Right forelimb (tissue), 1 donor: Measurements from ENCODE around the gene SSBP3.

Experiments used
- DNase-seq: peaks from one replicate; pipeline ENCODE4 v3.0.0-alpha.2; 2018

Gene SSBP3

DNA sequence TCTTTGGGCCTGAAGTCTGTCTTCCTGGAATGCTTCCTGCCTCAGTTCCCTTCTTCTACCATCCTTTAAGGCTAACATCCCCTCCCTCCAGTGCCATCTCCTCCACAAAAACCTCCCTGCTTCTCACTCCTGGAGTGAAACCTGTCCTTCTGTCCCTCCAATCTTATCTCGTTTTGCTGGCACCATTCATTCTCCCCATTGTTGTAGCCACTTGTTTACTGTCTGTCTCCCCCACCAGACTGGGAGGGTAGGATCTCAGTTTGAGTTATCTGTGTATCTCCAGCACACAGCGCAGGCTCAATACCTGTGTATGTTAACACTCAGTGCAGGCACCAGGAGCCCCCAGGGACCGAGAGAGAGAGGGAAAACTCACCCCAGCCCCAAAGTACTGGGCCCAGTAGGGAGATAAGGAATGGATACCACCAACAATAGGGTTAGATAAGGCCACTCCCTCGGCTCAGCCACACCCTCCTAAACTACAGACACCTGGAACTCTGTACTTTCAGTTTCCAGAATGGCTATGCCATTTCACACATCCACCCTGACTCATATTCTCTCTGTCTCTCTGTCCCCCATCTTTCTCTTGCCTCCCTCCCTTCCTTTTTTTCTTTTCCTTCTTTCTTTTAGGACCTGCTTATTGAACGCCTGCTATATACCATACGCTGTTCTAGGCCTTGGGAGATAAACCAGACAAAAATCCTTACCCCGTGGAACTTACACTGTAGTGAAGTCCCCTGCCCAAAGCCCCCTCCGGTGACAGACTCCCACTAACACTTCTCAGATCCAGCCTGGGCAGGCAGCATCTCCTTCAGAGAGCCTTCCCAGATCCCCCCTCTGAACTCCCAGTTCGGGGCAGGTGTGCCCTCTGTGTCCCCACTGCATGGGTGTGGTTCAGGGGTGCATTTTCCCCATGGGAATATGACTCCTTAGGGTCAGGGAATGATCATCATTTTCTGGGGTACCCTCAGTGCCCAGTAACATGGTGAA, 3.3 kb upstream of the SSBP3 start:
- DNase-seq, result no peak

DNA sequence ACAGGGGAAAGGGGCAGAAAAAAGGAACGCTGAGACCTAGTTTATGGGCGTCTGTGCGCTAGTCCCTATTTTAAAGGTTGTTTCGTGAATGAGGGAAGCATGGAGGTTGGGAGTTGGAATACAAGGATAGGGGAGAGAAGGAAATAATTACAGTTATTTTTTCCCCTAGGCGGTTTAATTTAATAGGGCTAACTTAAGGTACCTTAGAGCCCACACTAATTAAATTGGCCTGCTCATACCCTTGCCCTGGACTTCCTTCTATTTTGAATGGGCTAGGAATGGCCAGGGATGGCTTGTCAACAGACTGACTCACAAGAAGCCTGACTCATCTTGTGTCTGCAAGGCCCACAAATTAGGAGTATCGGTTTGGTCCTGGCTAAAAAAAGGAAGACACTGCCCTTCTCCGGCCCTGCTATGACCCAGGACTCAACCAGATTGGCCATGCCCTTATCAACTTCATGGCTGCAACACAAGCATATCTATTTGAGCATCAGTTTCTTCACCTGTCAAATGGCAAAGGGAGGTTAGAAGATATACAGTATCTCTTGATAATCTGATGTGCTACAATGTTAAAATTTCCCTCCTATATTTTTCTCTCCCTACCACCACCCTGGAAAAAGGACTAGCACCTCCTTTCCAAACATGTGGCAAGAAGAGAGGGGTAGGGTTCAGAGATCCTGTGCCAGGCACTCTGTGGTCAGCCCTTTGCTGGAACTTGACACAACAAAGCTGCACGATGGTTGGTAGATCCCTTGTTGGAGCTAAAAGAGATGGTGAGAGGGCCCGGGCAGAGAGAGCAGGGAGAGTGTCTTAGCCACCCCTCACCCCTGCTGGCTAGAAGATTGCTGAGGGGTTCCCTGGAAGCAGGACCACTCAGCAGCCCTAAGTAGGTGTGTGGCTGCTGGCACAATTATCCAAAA, 2.2 kb upstream of the SSBP3 start:
- no peak for DNase-seq

DNA sequence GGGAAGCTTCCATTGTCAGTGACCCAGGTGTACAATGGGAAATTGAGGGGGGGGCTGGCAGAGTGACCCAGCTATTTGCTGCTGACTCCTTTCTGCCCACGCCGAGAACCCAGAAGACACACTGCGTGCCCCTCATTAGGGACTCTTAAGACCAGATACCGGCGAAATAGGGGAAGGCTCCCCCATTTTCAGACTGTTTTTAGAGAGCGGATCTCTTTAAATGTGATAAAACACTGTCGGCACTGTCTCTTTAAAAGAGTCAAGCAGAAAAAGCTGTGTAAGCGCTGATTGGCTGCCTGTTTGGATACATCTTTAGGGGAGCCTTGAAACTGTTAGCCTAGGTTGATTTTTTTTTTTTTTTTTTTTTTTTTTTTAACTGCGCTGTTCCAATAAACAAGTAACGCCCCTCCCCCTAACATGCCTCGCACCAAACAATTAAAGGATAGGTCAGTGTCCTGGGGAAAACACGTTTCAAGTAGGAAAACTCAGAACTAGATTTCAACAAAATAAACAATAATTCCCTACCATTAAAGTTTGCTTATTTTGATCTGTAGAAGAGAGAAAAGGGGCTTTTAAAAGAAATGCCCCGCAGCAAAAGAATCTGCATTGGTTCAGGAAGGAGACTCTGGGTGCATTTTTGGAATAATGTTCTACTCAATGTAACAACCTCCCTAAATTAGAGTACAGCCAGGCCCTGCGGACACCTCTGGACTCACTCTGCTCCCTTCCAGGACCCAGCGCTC, 1.4 kb upstream of the SSBP3 start:
- peak; percentile 74 for DNase-seq

DNA sequence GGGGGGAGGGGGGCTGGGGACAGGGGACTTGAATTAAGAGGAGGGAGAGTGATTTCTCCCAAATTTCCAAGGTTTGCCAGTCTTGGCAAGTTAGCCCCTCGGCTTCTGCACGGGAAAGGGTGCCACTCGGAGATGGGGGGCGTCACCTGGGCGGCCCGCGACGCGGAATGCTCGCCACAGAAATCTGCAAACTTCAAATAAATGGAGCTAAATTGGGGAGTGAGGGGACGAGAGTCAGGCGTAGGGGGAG, 885 bp upstream of the SSBP3 start:
- no peak for DNase-seq

DNA sequence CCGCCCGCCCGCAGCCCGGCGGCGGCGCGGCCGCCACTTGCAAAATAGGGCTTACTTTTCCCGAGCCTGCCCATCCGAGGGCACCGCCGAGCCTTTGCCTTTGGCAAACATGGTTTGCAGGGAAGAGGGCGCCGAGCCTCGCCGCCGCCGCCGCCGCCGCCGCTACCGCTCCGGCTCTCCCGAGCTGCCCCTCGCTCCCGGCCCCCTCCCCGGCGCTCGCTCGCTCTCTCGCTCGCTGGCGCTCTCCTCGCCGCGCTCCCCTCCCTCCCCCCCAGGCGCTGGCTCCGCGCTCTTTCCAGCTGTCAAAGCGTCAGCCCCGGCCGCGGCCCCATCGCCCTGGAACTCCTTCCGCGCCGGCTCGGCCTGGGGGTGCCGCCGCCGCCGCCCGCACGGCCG, 298 bp downstream of the SSBP3 start:
- DNase-seq, result no peak

DNA sequence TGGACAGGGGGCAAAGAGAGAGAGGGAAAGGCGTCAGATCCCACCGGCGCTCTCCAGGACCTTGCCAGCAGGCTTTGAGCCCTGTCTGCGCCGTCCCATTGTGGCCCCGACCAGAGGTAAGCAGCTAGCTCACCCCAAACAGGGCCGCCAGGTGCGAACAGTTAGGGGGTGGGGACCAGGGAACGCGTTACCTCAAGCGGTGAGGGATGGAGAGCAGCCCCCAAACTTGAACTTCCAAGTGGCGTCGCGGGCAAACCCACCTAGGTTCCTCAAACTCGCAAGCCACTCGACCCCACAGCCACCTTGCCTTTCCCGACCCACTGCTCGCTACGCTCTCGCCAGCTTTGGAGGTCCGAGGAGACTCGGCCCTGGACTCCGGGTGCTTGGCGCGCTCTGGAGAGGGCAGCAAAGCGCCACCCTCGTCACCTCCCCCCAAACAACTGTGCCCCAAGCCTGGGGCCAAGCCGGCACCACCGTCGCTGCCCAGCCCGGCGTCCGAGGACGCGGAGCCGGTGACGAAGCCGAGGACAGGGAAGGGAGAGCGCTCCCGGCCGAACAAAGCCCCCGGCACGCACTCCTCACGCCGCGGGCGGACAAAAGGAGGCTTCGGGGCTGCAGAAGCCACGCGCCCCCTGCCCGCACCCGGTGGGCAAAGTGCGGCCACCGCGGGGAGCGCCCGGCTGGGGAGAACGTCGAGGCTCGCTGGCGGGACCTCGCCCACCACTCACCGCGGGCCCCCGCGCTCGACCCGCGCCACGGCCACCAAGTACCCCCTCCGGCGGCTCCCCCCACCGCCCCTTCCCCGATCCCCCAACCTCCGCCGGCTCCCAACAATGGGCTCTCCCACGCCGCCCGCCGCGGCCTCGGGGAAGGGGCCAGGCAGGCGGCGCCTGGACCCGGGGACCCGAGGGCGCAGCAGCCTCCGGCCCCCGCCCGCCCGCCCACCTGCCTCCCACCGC, 976 bp downstream of the SSBP3 start:
- DNase-seq, result no peak

DNA sequence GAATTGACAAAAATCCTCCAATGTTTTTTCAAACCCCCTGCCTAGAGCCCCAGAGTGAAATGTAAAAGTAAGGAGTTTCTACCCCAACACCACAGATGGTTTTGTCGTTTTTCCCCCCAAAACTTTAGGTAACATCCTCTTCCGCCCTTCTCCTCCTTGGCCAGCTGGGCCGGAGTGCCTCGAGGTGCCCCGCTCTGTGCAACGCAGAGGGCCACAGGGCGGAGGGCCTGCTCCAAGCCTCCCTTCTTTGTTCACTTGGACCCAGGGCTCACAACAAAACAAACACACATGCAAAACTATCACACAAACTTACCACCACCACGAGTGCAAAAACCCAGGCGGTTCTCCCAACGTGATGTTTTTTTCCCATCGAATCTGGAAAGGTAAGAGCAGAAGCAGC, 1.9 kb downstream of the SSBP3 start:
- DNase-seq, result no peak

DNA sequence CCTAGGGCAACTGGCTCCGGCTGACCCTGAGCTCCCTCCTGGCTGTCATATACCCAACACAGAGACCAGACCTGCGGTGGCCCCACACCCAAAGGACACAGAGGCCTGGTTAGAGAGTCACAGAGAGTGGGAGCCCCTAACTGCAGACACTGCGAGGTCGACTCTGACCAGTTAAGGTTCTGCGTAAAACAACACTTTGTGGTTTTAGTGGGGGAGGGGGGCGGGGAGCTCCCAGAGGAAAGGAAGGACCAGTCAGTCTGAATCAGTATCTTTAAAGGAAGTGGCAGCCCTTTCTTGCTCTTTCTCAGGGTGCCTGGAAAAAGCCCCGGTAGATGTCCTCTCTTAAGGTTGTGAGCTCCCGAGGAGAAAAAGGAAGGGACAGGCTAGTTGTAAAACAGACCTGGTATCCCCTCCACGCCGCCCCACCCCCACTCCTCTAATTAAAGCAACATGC, 2.4 kb downstream of the SSBP3 start:
- no peak for DNase-seq

DNA sequence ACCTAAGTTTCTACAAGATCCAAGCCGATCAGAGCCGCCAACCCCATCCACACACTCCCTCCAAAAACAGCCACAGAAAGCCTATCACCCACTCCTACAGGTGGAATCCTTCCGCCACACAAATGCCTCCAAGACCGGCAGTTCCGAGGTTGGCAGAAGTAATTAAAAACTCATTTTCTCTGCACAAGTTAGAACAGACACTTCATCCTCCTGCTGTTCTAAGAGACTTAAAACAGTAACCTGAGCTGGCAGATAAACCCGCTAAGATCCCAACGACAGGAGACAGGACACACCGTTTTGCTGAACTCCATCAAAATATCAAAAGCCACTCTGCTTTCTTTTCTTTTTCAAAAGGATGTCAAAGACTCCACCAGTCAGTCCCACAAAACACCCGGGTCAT, 2.8 kb downstream of the SSBP3 start:
- DNase-seq, result no peak

DNA sequence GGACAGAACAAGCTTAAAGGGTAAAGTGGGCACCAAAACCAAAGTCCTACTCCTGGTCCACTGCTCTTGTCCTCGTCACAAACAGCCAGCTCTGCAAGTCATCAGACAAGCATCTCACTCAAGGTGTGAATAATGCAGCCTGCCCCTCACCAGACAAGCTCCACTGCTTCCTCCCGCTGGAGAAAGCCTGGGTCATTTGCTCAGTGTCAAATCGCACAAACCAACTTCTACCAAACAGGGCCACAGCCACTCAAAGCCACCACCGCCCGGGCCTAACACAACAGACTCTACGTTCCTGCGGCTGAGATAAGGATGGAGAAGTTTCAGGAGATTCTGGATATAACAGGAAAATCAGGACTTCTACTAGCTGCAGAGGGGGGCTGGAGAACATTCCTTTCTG, 3.3 kb downstream of the SSBP3 start:
- DNase-seq, result no peak

DNA sequence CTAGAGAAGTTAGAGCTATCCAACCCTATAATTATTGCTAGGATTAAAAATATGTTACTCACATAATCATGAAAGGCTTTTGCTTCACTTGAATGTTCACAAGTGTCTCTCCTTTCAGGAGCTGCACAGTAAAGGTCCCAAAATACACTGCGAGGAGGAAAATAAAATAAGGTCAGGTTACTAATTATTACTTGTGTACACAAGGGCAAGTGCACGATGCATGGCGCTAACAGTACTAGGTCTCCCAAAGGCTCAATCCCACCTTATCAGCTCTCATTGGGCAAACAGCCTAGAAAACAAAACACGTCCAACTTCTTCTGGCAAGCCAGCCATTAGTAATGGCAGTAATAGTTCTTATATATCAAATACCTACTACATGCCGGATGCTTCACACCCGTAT, 4.4 kb downstream of the SSBP3 start:
- no peak for DNase-seq

DNA sequence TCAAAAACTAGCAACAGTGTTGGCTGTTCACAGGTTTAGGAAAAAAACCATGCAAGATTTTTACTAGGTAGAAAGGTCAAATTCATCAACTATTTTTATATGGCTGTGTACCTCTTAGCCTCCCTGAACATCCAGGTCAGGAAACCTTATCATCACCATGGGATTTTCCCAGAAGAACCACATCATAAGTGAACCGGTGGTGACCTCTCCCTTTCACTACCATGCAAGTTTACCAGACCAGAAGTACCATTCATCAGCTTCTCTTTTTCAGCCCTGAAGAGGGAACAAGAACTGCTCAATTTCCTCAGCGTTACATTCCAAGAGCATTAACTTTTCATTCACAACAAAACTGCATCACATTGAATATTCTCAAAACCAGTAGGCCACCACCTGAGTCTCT, 5.9 kb downstream of the SSBP3 start:
- no peak for DNase-seq

DNA sequence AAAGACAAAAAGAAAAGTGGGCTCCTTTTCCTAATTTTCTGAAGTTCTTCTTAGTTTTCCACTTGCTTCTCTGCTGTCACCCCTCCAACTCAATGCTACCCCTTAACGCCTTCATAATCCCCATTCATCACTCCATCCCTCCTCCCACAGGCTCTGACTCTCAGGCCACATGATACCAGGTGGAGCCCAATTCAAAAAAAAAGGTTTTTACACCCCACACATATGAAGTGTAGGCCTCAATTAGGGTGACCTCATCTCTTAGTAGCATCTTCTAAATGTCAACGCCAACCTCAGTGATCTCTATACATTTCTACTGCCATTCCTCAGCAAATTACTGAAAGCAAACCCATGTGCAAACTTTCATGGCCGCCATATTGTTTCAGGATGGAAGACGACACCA, 6.4 kb downstream of the SSBP3 start:
- DNase-seq, result no peak

DNA sequence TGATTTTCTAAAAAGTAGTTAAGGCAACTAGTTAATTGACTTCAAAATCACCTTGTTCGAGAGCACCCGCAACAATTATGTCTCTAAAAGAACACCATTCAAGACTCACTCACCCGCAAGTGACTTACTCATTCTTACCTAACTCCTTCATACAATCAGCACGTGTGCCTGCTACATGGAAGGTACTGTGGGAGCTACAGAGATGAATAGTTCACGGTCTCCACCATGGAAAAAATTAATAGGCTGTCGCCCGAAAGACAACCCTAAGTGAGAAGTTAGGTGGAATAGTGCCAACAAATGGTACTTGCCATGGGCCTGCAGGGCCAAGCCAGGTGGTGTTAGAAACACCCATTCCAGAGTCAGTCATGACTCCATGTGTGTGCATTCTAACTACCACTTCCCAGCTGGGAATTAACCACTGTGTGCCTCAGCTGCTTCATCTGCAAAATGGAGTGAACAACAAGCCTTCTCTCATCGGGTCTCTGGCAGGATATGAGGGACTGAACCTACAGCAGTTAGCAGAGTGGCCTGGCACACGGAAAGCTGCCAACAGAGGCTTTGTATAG, 7.1 kb downstream of the SSBP3 start:
- DNase-seq, result no peak

DNA sequence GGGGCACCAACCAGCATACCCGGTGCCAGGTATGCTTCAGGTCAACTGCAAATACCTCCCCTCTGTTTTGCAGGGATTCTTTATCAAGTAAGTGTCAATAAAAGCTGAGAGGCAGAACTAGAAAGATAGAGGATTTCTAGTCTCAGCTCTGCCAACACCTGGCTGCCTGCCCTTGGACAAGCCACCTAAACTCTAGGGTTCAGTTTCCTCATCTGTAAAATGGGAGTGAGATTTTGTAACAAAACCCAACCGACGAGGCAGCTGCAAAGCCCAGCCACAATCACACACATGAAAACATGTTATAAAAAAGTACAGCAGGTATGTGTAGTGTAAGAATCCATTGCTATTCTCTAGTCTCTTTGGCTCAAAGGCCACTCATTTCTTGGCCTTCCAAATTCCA, 8.2 kb downstream of the SSBP3 start:
- no peak for DNase-seq

DNA sequence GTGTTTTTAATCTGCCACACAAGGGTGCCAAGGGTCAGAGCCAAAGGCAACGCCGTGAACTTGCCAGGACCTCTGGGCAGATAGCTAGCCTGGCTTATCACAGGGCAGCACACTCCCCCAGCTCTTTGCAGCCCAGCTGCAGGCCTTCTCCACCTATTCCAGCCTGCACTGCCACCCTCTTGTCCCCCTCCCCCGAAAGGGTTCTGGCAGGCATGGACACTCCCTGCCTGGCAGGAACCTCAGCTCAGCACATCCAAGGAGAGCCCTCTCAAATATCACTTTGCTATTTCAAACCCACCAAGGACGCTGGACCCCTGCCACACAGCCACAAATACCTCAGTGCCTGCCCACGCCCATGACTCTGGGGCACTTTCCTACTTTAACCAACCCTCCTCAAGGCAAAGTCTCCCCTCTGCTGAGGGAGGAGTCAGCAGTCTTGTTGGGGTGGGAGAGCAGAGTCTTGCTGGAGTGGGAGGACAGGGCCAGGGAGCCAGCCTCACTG, 9.1 kb downstream of the SSBP3 start:
- peak; percentile 73 for DNase-seq

DNA sequence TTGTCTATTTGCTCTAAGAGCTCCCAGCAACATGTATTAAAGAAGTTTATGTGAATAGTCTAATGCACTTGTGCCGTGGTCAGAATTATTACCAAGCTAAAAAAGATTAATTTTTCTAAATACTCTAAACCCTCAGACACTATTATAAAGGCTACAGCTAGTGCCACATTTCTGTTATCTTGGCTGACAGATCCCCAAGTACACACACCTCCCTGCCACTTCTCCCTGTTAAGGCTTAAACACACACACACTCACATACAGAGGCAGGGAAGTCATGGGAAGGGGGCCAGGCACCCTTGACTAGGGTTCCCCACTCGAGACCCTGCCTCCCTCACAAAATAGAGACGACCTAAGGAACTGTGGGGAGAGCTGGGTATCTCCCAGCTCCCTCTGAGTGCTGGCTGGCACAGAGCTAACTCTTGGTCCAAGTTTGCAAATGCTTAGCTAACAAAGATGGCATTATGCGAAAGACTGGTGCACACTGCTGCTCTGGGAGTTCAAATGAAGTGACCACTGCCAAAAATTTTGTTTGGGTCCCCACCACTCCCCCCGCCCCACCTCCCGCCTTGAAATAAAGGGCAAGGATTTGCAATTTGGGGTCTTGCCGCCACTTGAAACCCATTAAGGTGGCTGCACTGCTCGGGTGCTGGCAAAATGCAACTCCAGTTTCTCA, 9.8 kb downstream of the SSBP3 start:
- DNase-seq, result no peak

DNA sequence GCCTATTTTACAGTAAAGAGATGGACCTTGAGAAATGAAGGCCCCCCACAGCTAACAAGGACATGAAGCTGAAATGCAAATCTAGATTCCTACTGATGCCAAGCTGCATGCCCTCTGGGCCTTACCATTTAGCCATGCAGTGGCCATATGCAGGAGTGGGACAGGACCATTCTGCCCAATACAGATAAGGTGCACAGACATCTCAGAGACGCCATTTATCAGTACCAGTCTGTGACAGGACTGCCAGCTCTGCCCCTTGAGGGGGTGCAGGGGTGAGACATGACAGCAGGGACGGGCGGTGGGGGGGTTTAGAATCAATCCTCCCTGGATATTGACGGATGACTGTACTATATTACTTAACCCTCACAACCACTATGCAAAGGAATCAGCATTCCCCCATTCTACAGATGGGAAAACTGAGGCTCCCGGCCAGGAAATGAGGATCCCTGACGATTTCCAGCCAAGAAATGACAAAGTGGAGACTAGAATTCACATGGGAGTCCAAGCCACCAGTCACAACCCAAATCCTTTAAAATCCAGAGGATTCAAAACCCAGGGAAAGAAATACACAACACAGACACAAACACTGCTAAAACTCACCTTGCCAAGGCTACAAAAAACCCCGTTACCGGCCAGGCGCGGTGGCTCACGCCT, 10.8 kb downstream of the SSBP3 start:
- DNase-seq, result no peak

DNA sequence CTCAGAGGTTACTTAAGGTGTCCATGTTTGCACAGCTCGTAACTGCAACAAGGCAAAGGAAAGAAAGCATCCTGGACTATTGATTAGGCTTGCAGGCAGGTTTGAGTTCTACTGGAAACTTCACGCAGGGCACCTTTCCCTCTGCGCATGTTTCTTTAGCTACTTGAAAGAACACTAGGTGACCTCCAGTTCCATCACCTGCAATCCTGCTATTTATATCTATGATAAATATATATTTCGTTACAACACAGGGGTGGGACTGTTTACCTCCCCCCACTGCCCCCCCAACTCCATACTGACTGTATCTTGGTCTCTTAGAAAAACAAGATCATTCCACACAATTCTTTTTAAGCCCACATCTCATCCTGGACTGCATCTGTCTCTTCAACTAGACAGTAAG, 12.1 kb downstream of the SSBP3 start:
- DNase-seq, result no peak

DNA sequence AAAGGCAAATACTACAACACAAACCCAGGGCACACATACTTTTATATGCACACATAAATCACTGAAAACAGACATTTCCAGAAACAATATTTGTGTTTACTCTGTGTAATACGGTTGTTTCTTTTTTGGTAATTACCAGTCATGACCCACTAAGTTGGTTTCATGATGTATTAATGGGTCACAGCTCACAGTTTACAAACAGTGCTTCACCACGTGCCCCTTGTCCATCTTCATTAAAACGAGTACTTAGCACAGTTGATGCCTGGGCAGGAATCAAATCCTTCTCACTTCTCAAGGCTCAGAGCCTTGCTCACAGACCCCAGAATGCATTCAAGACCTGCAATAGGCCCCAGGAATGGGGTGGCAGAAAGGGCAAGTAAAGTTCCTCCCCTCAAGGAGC, 13.8 kb downstream of the SSBP3 start:
- no peak for DNase-seq
